Measurements from ENCODE around the gene UBE2S.

- TF ChIP-seq POLR2A (IDR thresholded peaks at IDR 0.05), result no peak
- TF ChIP-seq, protein P1, sequence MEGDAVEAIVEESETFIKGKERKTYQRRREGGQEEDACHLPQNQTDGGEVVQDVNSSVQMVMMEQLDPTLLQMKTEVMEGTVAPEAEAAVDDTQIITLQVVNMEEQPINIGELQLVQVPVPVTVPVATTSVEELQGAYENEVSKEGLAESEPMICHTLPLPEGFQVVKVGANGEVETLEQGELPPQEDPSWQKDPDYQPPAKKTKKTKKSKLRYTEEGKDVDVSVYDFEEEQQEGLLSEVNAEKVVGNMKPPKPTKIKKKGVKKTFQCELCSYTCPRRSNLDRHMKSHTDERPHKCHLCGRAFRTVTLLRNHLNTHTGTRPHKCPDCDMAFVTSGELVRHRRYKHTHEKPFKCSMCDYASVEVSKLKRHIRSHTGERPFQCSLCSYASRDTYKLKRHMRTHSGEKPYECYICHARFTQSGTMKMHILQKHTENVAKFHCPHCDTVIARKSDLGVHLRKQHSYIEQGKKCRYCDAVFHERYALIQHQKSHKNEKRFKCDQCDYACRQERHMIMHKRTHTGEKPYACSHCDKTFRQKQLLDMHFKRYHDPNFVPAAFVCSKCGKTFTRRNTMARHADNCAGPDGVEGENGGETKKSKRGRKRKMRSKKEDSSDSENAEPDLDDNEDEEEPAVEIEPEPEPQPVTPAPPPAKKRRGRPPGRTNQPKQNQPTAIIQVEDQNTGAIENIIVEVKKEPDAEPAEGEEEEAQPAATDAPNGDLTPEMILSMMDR (IDR thresholded peaks at IDR 0.05), result no peak
These were observed 45.2 kb downstream of the UBE2S start for GRCh38 chr19:55362174-55362989.
